GM18519 (cell line): ENCODE data around the gene C19orf81.

Experiments
- ATAC-seq: cut with Tn5 transposase; IDR thresholded peaks from one replicate; pipeline ENCODE4 v1.9.1; 2021; ENCODE audit warnings: mild to moderate bottlenecking, moderate library complexity; ENCODE audit not compliant: unreplicated experiment, low FRiP score

The C19orf81 gene

GRCh38 chr19:50628551-50628950, 20.7 kb upstream of the C19orf81 start:
- ATAC-seq = no peak

DNA sequence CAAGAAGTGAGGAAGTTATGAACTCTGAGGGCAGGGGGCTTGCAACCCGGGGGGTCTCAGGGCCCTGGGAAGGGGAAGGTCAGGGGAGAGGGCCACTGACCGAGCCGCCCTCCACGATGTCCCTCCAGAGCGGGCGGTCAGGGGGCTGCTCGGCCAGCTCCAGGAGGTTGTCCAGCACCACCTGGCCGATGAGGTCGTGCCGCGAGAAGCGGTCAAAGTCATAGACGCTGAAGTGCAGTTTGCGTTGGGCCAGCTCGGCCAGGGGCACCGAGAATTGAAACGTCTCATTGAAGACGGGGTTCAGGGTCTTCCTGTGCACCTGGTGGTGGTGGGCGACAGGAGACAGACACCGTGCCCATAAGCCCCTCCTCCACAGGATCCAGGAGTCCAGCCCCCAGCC, 20.1 kb upstream of the C19orf81 start:
- ATAC-seq = no peak

- ATAC-seq = no peak
Measured at GRCh38 chr19:50629801-50630200, 19.4 kb upstream of the C19orf81 start.

- no peak for ATAC-seq
Measured at GRCh38 chr19:50632151-50632835, 17.0 kb upstream of the C19orf81 start.

GRCh38 chr19:50633359-50633758, 15.9 kb upstream of the C19orf81 start:
- ATAC-seq = no peak

GRCh38 chr19:50633973-50634372, 15.3 kb upstream of the C19orf81 start:
- no peak for ATAC-seq

DNA sequence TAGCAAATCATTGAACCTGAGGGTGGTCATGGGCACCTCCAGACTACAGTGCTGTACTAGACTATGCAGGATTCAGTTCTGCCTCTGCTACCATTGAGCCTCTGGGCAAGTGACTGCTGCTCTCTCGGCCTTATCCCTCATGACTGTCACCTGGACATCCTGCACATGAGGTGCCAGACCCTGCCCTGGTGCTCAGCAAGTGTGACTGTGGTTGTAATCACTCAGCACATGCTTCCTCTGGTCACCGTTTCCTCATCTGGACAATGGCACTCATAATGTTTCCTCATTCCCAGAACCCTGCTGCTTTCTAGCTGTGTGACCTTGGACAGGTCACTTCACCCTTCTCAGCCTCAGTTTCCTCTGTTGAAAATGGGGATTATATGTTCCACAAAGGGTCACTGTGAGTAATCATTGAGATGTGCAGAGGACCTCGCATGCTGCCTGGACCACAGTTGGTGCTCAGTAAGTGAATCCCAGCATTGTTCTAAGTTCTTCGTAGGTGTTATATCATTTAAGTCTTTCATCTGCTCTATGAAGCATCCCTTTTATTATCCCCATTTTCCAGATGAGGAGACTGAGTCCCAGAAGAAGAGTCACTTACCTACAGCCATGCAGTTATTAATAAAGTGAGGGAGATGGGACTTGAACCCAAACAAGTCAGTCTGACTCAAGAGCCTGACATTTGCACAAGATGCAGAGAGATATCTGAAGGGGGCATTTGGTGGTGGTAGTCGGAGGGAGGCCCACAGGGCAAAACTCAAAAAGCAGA, 12.7 kb upstream of the C19orf81 start:
- no peak for ATAC-seq

GRCh38 chr19:50638600-50638999, 10.6 kb upstream of the C19orf81 start:
- ATAC-seq = no peak

GRCh38 chr19:50639121-50640112, 9.8 kb upstream of the C19orf81 start, which contains the start of gene SYT3:
TSS of gene SYT3 (minus strand) at chr19:50639881. CDS start at chr19:50637411, 2,470 bp downstream.
- ATAC-seq = no peak

- no peak for ATAC-seq
Measured at GRCh38 chr19:50640368-50640767, 8.9 kb upstream of the C19orf81 start.

DNA sequence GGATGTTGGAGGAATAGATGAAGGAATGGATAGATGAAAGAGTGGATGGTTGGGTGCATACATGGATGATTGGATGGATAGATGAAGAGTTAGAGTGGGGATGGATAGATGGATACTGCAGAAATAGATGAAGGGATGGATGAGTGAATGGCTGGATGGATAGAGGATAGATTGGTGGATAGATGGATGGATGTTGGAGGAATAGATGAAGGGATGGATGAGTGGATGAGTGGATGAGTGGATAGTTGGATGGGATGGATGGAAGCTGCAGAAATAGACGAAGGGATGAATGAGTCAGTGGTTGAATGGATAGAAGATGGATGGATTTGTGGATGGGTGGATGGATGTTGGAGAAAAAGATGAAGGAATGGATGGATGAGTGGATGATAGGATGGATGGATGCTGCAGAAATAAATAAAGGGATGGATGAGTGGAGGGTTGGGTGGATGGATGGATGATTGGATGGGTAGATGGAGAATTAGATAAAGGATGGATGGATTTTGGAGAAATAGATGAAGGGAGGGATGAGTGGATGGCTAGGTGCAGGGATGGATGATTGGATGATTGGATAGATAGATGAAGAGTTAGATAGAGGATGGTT, 4.8 kb upstream of the C19orf81 start:
- no peak for ATAC-seq

DNA sequence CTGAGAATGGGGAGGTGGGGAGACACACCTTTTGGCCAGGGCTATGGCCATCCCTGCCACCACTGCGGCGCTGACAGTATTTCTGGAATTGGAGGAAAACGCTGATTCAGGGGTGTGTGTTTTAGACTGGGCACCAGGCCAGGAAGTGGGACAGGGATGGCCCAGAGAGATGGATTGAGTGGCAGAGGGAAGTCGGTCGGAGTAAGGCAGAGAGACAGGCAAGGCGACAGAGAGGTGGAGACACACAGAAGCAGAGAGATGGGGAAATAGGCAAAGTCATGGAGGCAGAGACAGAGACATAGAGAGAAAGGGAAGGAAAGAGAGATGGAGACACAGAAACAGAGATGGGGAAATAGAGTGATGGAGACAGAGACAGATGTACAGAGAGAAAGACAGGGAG, 4.1 kb upstream of the C19orf81 start:
- ATAC-seq = no peak

DNA sequence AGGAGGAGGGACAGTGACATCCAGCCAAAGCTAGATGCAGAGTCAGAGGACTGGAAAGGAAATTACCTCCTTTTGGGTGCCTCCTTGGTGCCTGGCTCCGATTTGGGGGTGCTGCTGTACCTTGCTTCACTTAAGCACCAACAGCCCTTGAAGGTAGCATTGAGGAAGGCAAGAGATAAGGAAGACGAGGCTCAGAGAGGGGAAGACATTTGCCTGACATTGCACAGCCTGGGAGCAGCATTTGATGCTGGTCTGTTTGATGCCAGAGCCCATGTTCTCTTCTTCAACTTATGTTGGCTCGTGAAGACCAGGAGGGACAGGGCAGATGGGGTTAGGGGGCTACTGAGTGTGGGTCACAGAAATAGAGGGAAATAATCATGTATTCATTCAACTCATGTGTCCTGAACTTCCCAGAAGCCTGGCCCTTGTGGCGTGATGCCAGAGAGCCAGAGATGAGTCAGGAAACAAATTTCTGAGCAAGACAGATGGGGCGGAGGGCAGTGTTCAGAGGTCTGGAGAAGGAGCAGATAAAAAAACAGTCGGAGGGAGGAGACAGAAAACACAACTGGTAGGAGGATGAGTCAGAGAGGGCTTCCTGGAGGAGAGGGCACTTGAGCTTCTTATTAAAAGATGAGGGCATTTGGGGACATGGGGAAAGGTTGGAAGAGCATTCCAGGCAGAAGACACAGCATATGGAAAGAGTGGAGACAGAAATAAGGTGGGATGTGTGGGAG, 3.0 kb upstream of the C19orf81 start:
- no peak for ATAC-seq

DNA sequence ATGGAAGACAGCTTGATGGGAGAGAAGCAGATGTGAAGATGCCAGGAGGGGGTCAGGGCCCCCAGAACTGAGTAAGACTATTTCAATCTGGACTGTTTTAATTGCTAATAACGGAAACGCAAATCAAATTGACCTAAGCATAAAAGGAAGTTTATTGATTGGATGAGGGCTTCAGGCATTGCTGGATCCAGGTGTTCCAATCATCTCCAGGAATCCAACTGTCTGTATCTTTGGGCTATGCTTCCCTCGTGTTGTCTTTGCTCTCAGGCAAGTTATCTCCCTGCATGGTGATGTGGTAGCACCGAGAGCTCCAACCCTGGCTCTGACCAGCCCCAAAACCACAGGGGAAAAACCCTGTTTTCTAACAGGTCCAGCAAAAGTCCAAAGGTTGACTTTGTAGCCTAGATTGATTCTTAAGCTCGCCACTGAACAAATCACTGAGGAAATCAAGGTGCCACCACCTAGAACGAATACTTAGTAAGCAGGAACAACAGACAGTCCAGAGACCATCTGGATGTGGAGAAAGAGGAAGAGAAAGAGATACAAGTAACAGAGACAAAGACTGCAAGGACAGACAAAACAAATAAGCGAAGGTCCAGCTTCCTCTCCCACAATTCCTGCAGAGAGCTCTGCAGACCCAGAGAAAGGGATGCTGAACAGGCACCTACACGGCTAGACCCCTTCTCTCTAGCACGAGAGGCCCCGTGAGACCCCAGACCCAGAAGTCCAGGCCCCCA, 1.2 kb upstream of the C19orf81 start:
- ATAC-seq = no peak

DNA sequence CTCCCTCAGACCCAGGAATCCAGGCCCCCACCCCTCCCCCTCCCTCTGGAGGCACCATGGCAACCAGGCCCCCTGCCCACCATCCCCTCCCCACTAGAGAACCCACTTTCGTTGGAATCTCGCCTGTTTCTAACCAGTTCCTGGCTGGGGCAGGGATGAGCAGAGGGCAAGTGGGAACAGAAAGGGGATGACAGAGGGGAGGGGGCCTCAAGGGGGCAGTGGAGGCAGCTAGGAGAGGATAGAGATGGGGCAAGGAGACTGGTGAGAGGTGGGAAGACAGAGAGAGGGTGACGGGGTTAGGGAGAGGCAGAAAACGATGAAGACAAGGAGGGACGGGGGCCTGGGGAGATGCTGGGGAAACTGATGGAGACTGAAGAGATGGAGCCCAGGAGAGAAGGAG, 586 bp upstream of the C19orf81 start:
- no peak for ATAC-seq

DNA sequence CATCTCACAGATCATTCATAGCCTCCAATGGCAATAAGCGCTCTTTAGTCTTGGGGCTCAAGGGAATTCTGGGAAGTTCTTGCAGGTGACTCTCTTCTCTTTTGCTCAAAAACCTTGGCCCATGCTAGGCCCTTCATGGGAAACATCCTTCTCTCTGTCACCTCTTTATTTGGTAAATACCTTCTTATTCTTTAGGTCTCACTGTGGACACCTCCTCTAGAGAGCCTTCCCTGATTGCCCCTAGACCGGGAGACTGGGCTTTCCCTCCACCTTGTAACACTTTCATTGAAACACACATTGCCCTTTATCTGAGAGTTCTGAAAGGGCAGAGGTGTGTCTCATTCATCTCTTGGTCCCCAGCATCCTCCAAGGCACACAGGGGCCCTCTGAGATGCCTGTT, 1.9 kb downstream of the C19orf81 start:
- no peak for ATAC-seq

DNA sequence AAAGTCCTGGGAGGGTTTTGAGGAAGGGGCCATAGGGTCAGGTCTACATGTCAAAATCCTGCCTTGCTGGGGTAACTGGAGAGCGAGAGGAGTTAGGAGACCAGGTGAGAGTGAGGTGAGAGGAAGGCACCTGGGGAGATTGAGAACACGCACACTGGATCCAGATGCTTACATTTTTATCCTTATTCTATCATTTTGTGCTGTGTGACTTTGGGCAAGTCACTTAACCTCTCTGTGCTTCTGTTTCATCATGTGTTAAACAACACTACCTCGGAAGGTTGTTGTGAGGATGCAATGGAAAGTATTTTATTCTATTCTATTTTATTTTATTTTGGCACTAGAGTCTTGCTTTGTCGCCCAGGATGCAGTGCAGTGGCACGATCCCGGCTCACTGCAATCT, 3.5 kb downstream of the C19orf81 start:
- no peak for ATAC-seq

DNA sequence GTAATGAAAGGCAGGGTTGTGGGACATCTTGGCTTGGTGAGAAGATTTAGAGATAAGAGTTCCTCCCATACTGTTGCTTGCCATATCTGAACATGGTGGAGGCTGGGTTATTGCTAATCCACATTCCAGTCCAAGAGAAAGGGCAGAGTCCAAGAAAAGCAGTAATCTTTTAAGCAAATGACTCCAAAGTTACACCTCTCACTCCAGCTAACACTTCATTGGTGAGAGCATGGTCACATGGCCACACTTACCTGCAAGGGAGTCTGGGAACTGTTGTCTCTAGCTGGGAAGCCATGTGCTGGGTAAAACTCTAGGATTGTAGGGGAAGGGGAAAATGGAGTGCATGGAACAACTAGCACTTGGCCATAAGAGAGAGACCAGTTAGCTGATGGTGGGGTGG, 5.6 kb downstream of the C19orf81 start:
- ATAC-seq = no peak

GRCh38 chr19:50657222-50657669, 8.0 kb downstream of the C19orf81 start:
- ATAC-seq = no peak
